ENCODE results near the gene SEMA3G.

Gene SEMA3G

GRCh38 chr3:52458031-52458760 lies 13.3 kb upstream of the SEMA3G start:
- ChIA-PET CTCF (interaction anchor here (0.9 to 7.3 kb wide), 6 partner anchors 8 to 40 kb away, joined by 3 to 61 read pairs (median 4); no protein-coding TSS in a partner anchor), POLR2A (no interaction called here)
- Histone ChIP-seq H3K9me3 (ENCODE audit: control extremely low read depth in 1 of 5, control insufficient read depth in 4 of 5, insufficient read depth in 2 of 5, low read depth in 1 of 5, low read length in 4 of 5) (no peaks in the 10 kb centered on the region), H3K36me3 (ENCODE audit: control insufficient read depth in 4 of 4, insufficient read depth in 4 of 4, low read length in 3 of 4) (peaks cover 10 to 44% (median 28%) of the 10 kb centered on the region in 4 experiments), H3K27me3 (replicated peaks in 2 of 5; ENCODE audit: control insufficient read depth in 4 of 5, insufficient read depth in 5 of 5, low read length in 4 of 5) (no peaks in the 10 kb centered on the region), H3K4me1 (ENCODE audit: control extremely low read depth in 1 of 4, control insufficient read depth in 4 of 4, insufficient read depth in 4 of 4, low read length in 3 of 4) (peaks cover 0 to 27% (median 23%) of the 10 kb centered on the region in 4 experiments), H3K4me3 (ENCODE audit: control insufficient read depth in 1 of 7, extremely low read depth in 1 of 7, insufficient read depth in 4 of 7, low read depth in 2 of 7, low read length in 6 of 7) (no peak overlapping the region), H3K27ac (ENCODE audit: insufficient read depth in 1 of 2, low read depth in 1 of 2, low read length in 2 of 2, poor library complexity in 1 of 2, severe bottlenecking in 2 of 2) (no peak overlapping the region)
- WGBS (ENCODE audit: insufficient coverage) = 100% methylated on average over 3 of the region's 6 CpGs
- DNase-seq = no peak

DNA sequence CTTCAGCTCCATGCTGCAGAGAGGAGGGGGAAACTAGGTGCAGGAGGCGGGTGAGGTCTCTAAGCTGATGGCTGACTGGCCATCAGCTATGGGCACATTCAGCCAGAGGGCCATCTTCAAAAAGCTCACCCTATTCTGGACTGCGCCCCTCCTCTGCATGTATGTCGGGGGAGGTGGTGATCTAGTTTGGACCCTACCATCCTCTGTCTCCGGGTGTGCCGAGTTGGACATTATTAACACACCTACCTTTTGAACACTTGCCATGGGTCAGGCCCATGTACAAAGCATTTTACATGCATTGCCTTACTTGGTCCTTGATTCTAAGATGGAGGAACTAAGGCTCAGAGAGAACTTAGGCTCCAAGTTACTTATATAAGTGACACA lies 11.9 kb upstream of the SEMA3G start:
- H3K27me3 ChIP-seq (replicated peaks in 2 of 5; ENCODE audit: control insufficient read depth in 4 of 5, insufficient read depth in 5 of 5, low read length in 4 of 5) = no peaks in the 10 kb centered on the region
- peaks cover 0 to 31% (median 23%) of the 10 kb centered on the region in 4 experiments for H3K4me1 ChIP-seq (ENCODE audit: control extremely low read depth in 1 of 4, control insufficient read depth in 4 of 4, insufficient read depth in 4 of 4, low read length in 3 of 4)
- H3K9me3 ChIP-seq (ENCODE audit: control extremely low read depth in 1 of 5, control insufficient read depth in 4 of 5, insufficient read depth in 2 of 5, low read depth in 1 of 5, low read length in 4 of 5) = no peaks in the 10 kb centered on the region
- peak overlapping the region in 5 of 7 experiments; percentile 73 to 90 (median 78) for H3K4me3 ChIP-seq (ENCODE audit: control insufficient read depth in 1 of 7, extremely low read depth in 1 of 7, insufficient read depth in 4 of 7, low read depth in 2 of 7, low read length in 6 of 7)
- ChIA-PET POLR2A (no interaction called here), CTCF (interaction anchor here (1.0 to 7.3 kb wide), 7 partner anchors 9 to 111 kb away, joined by 3 to 61 read pairs (median 3); no protein-coding TSS in a partner anchor)
- H3K36me3 ChIP-seq (ENCODE audit: control insufficient read depth in 4 of 4, insufficient read depth in 4 of 4, low read length in 3 of 4) = peaks cover 9 to 33% (median 25%) of the 10 kb centered on the region in 4 experiments
- WGBS (ENCODE audit: insufficient coverage) = no CpG with 5 or more reads among the region's 5 CpGs
- peak overlapping the region; percentile 36 to 81 for H3K27ac ChIP-seq (ENCODE audit: insufficient read depth in 1 of 2, low read depth in 1 of 2, low read length in 2 of 2, poor library complexity in 1 of 2, severe bottlenecking in 2 of 2)
- no peak for DNase-seq

GRCh38 chr3:52456169-52456799 lies 11.4 kb upstream of the SEMA3G start:
- H3K36me3 ChIP-seq (ENCODE audit: control insufficient read depth in 4 of 4, insufficient read depth in 4 of 4, low read length in 3 of 4) = peaks cover 9 to 32% (median 24%) of the 10 kb centered on the region in 4 experiments
- peaks cover 0 to 31% (median 23%) of the 10 kb centered on the region in 4 experiments for H3K4me1 ChIP-seq (ENCODE audit: control extremely low read depth in 1 of 4, control insufficient read depth in 4 of 4, insufficient read depth in 4 of 4, low read length in 3 of 4)
- ChIA-PET CTCF (interaction anchor here (1.0 to 7.3 kb wide), 6 partner anchors 9 to 112 kb away, joined by 3 to 61 read pairs (median 3); no protein-coding TSS in a partner anchor), POLR2A (interaction anchor here (0.6 kb wide), 1 partner anchor 189 kb away, joined by 3 read pairs; no protein-coding TSS in a partner anchor)
- H3K9me3 ChIP-seq (ENCODE audit: control extremely low read depth in 1 of 5, control insufficient read depth in 4 of 5, insufficient read depth in 2 of 5, low read depth in 1 of 5, low read length in 4 of 5) = no peaks in the 10 kb centered on the region
- 0% methylated on average over 1 of the region's 13 CpGs for WGBS (ENCODE audit: insufficient coverage)
- peak in 1 of 3 donors; percentile 21 for DNase-seq
- H3K27me3 ChIP-seq (replicated peaks in 2 of 5; ENCODE audit: control insufficient read depth in 4 of 5, insufficient read depth in 5 of 5, low read length in 4 of 5) = no peaks in the 10 kb centered on the region
- peak overlapping the region; percentile 36 to 81 for H3K27ac ChIP-seq (ENCODE audit: insufficient read depth in 1 of 2, low read depth in 1 of 2, low read length in 2 of 2, poor library complexity in 1 of 2, severe bottlenecking in 2 of 2)
- H3K4me3 ChIP-seq (ENCODE audit: control insufficient read depth in 1 of 7, extremely low read depth in 1 of 7, insufficient read depth in 4 of 7, low read depth in 2 of 7, low read length in 6 of 7) = peak overlapping the region; percentile 56 to 90 (median 76)

GRCh38 chr3:52455283-52456168 lies 10.6 kb upstream of the SEMA3G start, which contains the start of gene NISCH:
NISCH (plus strand) TSS chr3:52455604; CDS start chr3:52455642, 38 bp downstream.
- no peaks in the 10 kb centered on the region for H3K27me3 ChIP-seq (replicated peaks in 2 of 5; ENCODE audit: control insufficient read depth in 4 of 5, insufficient read depth in 5 of 5, low read length in 4 of 5)
- peak within 1 kb of the TSS; percentile 61 to 90 (median 78) for H3K4me3 ChIP-seq (ENCODE audit: control insufficient read depth in 1 of 7, extremely low read depth in 1 of 7, insufficient read depth in 4 of 7, low read depth in 2 of 7, low read length in 6 of 7)
- H3K36me3 ChIP-seq (ENCODE audit: control insufficient read depth in 4 of 4, insufficient read depth in 4 of 4, low read length in 3 of 4) = peaks cover 7 to 24% (median 20%) of the 10 kb centered on the region in 4 experiments
- H3K4me1 ChIP-seq (ENCODE audit: control extremely low read depth in 1 of 4, control insufficient read depth in 4 of 4, insufficient read depth in 4 of 4, low read length in 3 of 4) = peaks cover 0 to 31% (median 23%) of the 10 kb centered on the region in 4 experiments
- no peaks in the 10 kb centered on the region for H3K9me3 ChIP-seq (ENCODE audit: control extremely low read depth in 1 of 5, control insufficient read depth in 4 of 5, insufficient read depth in 2 of 5, low read depth in 1 of 5, low read length in 4 of 5)
- ChIA-PET POLR2A (interaction anchor here (0.6 kb wide), 1 partner anchor 190 kb away, joined by 3 read pairs; no protein-coding TSS in a partner anchor), CTCF (interaction anchor here (1.0 to 15.4 kb wide), 4 partner anchors 8 to 32 kb away, joined by 3 to 477 read pairs (median 14); no protein-coding TSS in a partner anchor)
- under 1% methylated on average over 51 of the region's 86 CpGs for WGBS (ENCODE audit: insufficient coverage)
- peak within 1 kb of the TSS; percentile 40 to 81 for H3K27ac ChIP-seq (ENCODE audit: insufficient read depth in 1 of 2, low read depth in 1 of 2, low read length in 2 of 2, poor library complexity in 1 of 2, severe bottlenecking in 2 of 2)
- DNase-seq = peak; percentile 82 to 91 (median 91)

DNA sequence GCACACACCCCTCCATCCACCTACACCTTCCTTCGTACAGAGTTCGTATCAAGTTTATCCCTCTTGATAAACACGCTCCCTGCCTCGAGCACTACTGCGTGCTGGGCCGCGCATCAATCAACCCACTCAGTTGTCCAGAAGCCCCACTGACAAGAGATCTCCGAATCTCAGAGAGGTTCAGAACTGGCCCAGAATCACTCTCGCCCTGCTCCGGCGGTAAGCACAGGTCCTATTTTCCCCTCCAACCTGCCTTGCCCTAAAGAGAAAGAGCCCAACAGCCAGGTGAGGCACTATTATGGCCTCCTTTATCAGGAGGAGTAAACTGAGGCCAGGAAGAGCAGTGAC lies 10.0 kb upstream of the SEMA3G start:
- WGBS (ENCODE audit: insufficient coverage) = 59% methylated on average over 11 of the region's 11 CpGs
- Histone ChIP-seq H3K4me3 (ENCODE audit: control insufficient read depth in 1 of 7, extremely low read depth in 1 of 7, insufficient read depth in 4 of 7, low read depth in 2 of 7, low read length in 6 of 7) (peak overlapping the region; percentile 61 to 84 (median 76)), H3K36me3 (ENCODE audit: control insufficient read depth in 4 of 4, insufficient read depth in 4 of 4, low read length in 3 of 4) (peaks cover 7 to 23% (median 16%) of the 10 kb centered on the region in 4 experiments), H3K27ac (ENCODE audit: insufficient read depth in 1 of 2, low read depth in 1 of 2, low read length in 2 of 2, poor library complexity in 1 of 2, severe bottlenecking in 2 of 2) (peak overlapping the region; percentile 40 to 78), H3K27me3 (replicated peaks in 2 of 5; ENCODE audit: control insufficient read depth in 4 of 5, insufficient read depth in 5 of 5, low read length in 4 of 5) (no peaks in the 10 kb centered on the region), H3K9me3 (ENCODE audit: control extremely low read depth in 1 of 5, control insufficient read depth in 4 of 5, insufficient read depth in 2 of 5, low read depth in 1 of 5, low read length in 4 of 5) (no peaks in the 10 kb centered on the region), H3K4me1 (ENCODE audit: control extremely low read depth in 1 of 4, control insufficient read depth in 4 of 4, insufficient read depth in 4 of 4, low read length in 3 of 4) (peaks cover 0 to 31% (median 23%) of the 10 kb centered on the region in 4 experiments)
- POLR2A ChIA-PET = no interaction called here
- no peak for DNase-seq
- CTCF ChIA-PET = interaction anchor here (1.4 to 15.4 kb wide), 2 partner anchors 17 to 31 kb away, joined by 3 to 477 read pairs; no protein-coding TSS in a partner anchor

DNA sequence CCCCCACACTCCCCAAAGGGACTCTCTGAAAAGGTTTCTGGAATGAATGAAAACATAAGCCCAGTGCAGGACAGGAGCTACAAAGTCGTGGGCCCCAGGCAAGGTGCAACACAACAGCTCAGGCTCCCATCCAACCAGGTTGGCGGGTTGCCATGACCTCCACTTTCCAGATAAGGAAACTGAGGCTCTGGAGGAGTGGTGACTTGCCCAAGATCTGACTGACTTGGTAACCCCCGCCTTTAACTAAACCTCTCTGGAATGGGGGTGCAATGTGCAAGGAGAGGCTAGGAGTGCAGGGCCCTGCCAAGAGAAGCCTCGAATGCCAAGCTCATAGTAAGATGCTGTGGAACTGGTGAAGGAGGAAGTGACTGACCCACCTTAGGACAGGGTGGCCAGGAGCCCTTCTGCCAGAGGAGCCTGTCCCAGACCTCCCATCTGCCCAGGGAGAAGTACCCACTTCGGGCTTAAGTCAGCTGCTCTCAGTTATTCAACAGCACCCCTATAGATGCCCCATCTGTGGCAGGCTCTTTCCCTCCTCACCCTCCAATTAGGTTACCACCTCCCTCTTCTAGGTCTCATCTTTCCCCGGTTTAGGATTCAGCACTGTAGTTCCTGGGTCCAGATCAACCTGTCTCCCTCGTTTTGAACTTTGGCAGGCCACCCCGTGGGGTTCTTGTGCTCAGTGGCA lies 9.5 kb upstream of the SEMA3G start:
- Histone ChIP-seq H3K27me3 (replicated peaks in 2 of 5; ENCODE audit: control insufficient read depth in 4 of 5, insufficient read depth in 5 of 5, low read length in 4 of 5) (no peaks in the 10 kb centered on the region), H3K9me3 (ENCODE audit: control extremely low read depth in 1 of 5, control insufficient read depth in 4 of 5, insufficient read depth in 2 of 5, low read depth in 1 of 5, low read length in 4 of 5) (no peaks in the 10 kb centered on the region), H3K4me3 (ENCODE audit: control insufficient read depth in 1 of 7, extremely low read depth in 1 of 7, insufficient read depth in 4 of 7, low read depth in 2 of 7, low read length in 6 of 7) (peak overlapping the region in 4 of 7 experiments; percentile 73 to 84 (median 80)), H3K4me1 (ENCODE audit: control extremely low read depth in 1 of 4, control insufficient read depth in 4 of 4, insufficient read depth in 4 of 4, low read length in 3 of 4) (peaks cover 0 to 31% (median 23%) of the 10 kb centered on the region in 4 experiments), H3K27ac (ENCODE audit: insufficient read depth in 1 of 2, low read depth in 1 of 2, low read length in 2 of 2, poor library complexity in 1 of 2, severe bottlenecking in 2 of 2) (peak overlapping the region in 1 of 2 experiments; percentile 78), H3K36me3 (ENCODE audit: control insufficient read depth in 4 of 4, insufficient read depth in 4 of 4, low read length in 3 of 4) (peaks cover 7 to 20% (median 15%) of the 10 kb centered on the region in 4 experiments)
- ChIA-PET POLR2A (no interaction called here), CTCF (interaction anchor here (1.0 to 15.4 kb wide), 3 partner anchors 17 to 235 kb away, joined by 3 to 477 read pairs (median 3); no protein-coding TSS in a partner anchor)
- 74% methylated on average over 7 of the region's 8 CpGs for WGBS (ENCODE audit: insufficient coverage)
- DNase-seq = no peak
